Measurements from ENCODE around the gene SLC3A2. TPM values are rescaled to one million over a fixed set of nuclear protein-coding genes. Genes with fewer than 3 reads are reported as not detected.

Gene SLC3A2
- total and polyA plus RNA-seq, 10 donors = 48.7 to 138 (median 111) TPM

- Histone ChIP-seq H3K27ac (peak overlapping the region in 6 of 8 donors; percentile 97 to 100 (median 98)), H3K4me3 (peak overlapping the region; percentile 80 to 100 (median 90)), H3K27me3 (replicated peaks in 1 of 7) (no peaks in the 10 kb centered on the region), H3K9me3 (no peaks in the 10 kb centered on the region), H3K4me1 (peaks cover 22 to 73% (median 53%) of the 10 kb centered on the region in 6 donors), H3K36me3 (peaks cover 8 to 52% (median 50%) of the 10 kb centered on the region in 6 donors)
- no peak for DNase-seq
- TF ChIP-seq POLR2A (IDR thresholded peaks at IDR 0.05) = no peak
- TF ChIP-seq POLR2AphosphoS5 (IDR thresholded peaks at IDR 0.05) = no peak
- TF ChIP-seq, protein P1, sequence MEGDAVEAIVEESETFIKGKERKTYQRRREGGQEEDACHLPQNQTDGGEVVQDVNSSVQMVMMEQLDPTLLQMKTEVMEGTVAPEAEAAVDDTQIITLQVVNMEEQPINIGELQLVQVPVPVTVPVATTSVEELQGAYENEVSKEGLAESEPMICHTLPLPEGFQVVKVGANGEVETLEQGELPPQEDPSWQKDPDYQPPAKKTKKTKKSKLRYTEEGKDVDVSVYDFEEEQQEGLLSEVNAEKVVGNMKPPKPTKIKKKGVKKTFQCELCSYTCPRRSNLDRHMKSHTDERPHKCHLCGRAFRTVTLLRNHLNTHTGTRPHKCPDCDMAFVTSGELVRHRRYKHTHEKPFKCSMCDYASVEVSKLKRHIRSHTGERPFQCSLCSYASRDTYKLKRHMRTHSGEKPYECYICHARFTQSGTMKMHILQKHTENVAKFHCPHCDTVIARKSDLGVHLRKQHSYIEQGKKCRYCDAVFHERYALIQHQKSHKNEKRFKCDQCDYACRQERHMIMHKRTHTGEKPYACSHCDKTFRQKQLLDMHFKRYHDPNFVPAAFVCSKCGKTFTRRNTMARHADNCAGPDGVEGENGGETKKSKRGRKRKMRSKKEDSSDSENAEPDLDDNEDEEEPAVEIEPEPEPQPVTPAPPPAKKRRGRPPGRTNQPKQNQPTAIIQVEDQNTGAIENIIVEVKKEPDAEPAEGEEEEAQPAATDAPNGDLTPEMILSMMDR (IDR thresholded peaks at IDR 0.05 in 8 of 11, conservative IDR thresholded peaks at IDR 0.05 in 3 of 11) = no peak
- intact Hi-C loops (cut with DNase I; ENCODE audit: low total_unique reads) = no loop called here
- 48 to 74% (median 64%) methylated on average over 6 of the region's 6 CpGs for WGBS, 5 donors
These were observed 1.7 kb downstream of the SLC3A2 start for GRCh38 chr11:62882431-62882749.

- peaks cover 22 to 77% (median 53%) of the 10 kb centered on the region in 6 donors for H3K4me1 ChIP-seq
- intact Hi-C loops (cut with DNase I; ENCODE audit: low total_unique reads) = no loop called here
- 49 to 76% (median 62%) methylated on average over 5 of the region's 5 CpGs for WGBS, 5 donors
- H3K27me3 ChIP-seq (replicated peaks in 1 of 7) = no peaks in the 10 kb centered on the region
- H3K36me3 ChIP-seq = peaks cover 8 to 57% (median 56%) of the 10 kb centered on the region in 6 donors
- no peaks in the 10 kb centered on the region for H3K9me3 ChIP-seq
- peak overlapping the region in 6 of 8 donors; percentile 97 to 100 (median 98) for H3K27ac ChIP-seq
- H3K4me3 ChIP-seq = peak overlapping the region in 6 of 8 donors; percentile 80 to 100 (median 90)
- DNase-seq = no peak
- TF ChIP-seq POLR2AphosphoS5 (IDR thresholded peaks at IDR 0.05) (no peak), POLR2A (IDR thresholded peaks at IDR 0.05) (no peak)
- TF ChIP-seq, protein P1 (IDR thresholded peaks at IDR 0.05 in 8 of 11, conservative IDR thresholded peaks at IDR 0.05 in 3 of 11) = no peak
These were observed 2.2 kb downstream of the SLC3A2 start for GRCh38 chr11:62882788-62883501.

DNA sequence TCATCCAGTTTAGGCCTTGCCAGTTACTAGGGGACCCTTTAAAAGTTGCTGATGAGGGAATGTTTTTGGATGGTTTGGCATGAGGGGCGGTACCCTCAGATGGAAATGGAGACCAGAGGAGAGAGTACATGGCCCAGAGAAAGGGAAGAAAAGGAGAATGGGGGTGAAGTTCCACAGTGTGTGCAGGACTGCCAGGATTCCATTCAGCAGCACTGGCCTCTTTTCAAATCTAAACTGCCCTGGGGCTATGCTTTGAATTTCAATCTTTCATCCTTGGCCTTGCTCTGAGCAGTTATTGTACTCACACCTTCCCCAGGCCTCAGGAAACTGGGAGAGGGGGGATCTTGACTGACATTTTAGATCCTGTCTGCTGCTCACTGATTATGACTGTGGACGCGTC lies 3.0 kb downstream of the SLC3A2 start:
- no peak for TF ChIP-seq POLR2AphosphoS5 (IDR thresholded peaks at IDR 0.05)
- TF ChIP-seq, protein P1 (IDR thresholded peaks at IDR 0.05 in 8 of 11, conservative IDR thresholded peaks at IDR 0.05 in 3 of 11) = no peak
- WGBS, 5 donors = 81 to 94% (median 91%) methylated on average over 3 of the region's 3 CpGs
- H3K4me1 ChIP-seq = peaks cover 22 to 85% (median 56%) of the 10 kb centered on the region in 6 donors
- H3K27me3 ChIP-seq (replicated peaks in 1 of 7) = no peaks in the 10 kb centered on the region
- peaks cover 13 to 65% (median 63%) of the 10 kb centered on the region in 6 donors for H3K36me3 ChIP-seq
- peak overlapping the region in 1 of 8 donors; percentile 86 for H3K4me3 ChIP-seq
- no peaks in the 10 kb centered on the region for H3K9me3 ChIP-seq
- peak overlapping the region in 4 of 8 donors; percentile 97 to 99 (median 98) for H3K27ac ChIP-seq
- DNase-seq = no peak
- intact Hi-C loops (cut with DNase I; ENCODE audit: low total_unique reads) = no loop called here

GRCh38 chr11:62885137-62885750 lies 4.5 kb downstream of the SLC3A2 start:
- Histone ChIP-seq H3K27me3 (replicated peaks in 1 of 7) (no peaks in the 10 kb centered on the region), H3K9me3 (no peaks in the 10 kb centered on the region), H3K4me1 (peaks cover 21 to 88% (median 50%) of the 10 kb centered on the region in 6 donors), H3K36me3 (peaks cover 15 to 80% (median 74%) of the 10 kb centered on the region in 6 donors), H3K27ac (no peak overlapping the region), H3K4me3 (no peak overlapping the region)
- TF ChIP-seq POLR2A (IDR thresholded peaks at IDR 0.05) = no peak
- TF ChIP-seq POLR2AphosphoS5 (IDR thresholded peaks at IDR 0.05) = no peak
- TF ChIP-seq, protein P1 (IDR thresholded peaks at IDR 0.05 in 8 of 11, conservative IDR thresholded peaks at IDR 0.05 in 3 of 11) = no peak
- DNase-seq = no peak
- intact Hi-C loops (cut with DNase I; ENCODE audit: low total_unique reads) = no loop called here
- 88 to 93% (median 91%) methylated on average over 11 of the region's 11 CpGs for WGBS, 5 donors

Data from spleen (tissue), 11 donors.